22Rv1 (cell line): ENCODE measurements around the gene NIPAL3.

Source experiments
- H3K27ac ChIP-seq: fragments of 450-650 bp; 2 replicates; pipeline ENCODE4 v1.5.1; 2017
- ZFX ChIP-seq: fragments of 450-650 bp; IDR thresholded peaks from 2 replicates; pipeline ENCODE4 v1.6.1; 2017; ENCODE audit warnings: antibody characterized with exemption, borderline replicate concordance
- TF ChIP-seq, protein P1 (sequence below): fragments of 450-650 bp; IDR thresholded peaks from 2 replicates; pipeline ENCODE4 v1.5.1; 2017; ENCODE audit warnings: mild to moderate bottlenecking

The NIPAL3 gene

DNA sequence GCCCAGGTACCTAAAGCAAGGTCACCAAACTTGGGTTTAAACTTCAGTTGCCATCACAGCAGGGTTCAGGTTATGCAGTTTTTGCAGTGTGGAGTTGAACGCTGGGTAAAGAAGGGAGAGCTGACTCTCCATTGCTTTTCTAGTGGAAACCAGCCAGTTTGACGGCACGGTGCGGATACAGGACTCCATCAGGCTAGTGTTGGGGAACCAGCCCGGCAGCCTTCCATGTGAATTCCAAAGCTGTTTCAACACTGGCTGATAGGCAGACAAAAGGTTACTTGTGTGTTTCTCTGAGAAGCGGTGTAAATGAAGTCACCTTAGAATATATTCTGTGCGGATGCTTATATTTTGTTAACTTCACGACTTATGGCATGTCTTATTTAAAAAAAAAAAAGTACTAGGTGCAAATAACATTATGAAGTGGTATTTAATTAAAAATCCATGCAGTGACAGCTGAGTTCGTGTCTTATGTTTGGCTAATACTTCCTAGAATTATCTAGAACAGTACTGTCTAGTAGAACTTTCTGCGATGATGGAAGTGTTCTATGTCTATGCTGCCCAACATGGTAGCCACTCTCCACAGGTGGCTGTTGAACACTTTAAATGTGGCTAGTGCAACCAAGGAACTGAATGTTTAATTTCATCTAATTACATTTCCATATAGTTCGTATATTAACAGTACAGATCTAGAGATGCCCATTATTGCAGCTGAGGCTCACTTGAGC, 57.1 kb downstream of the NIPAL3 start:
- no peak overlapping the region for H3K27ac ChIP-seq
- TF ChIP-seq, protein P1, sequence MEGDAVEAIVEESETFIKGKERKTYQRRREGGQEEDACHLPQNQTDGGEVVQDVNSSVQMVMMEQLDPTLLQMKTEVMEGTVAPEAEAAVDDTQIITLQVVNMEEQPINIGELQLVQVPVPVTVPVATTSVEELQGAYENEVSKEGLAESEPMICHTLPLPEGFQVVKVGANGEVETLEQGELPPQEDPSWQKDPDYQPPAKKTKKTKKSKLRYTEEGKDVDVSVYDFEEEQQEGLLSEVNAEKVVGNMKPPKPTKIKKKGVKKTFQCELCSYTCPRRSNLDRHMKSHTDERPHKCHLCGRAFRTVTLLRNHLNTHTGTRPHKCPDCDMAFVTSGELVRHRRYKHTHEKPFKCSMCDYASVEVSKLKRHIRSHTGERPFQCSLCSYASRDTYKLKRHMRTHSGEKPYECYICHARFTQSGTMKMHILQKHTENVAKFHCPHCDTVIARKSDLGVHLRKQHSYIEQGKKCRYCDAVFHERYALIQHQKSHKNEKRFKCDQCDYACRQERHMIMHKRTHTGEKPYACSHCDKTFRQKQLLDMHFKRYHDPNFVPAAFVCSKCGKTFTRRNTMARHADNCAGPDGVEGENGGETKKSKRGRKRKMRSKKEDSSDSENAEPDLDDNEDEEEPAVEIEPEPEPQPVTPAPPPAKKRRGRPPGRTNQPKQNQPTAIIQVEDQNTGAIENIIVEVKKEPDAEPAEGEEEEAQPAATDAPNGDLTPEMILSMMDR = no peak

- TF ChIP-seq, protein P1 = no peak
- no peak for TF ChIP-seq ZFX
- H3K27ac ChIP-seq = peak overlapping the region; percentile 61
Observed at GRCh38 chr1:24474193-24474592, 58.6 kb downstream of the NIPAL3 start.

DNA sequence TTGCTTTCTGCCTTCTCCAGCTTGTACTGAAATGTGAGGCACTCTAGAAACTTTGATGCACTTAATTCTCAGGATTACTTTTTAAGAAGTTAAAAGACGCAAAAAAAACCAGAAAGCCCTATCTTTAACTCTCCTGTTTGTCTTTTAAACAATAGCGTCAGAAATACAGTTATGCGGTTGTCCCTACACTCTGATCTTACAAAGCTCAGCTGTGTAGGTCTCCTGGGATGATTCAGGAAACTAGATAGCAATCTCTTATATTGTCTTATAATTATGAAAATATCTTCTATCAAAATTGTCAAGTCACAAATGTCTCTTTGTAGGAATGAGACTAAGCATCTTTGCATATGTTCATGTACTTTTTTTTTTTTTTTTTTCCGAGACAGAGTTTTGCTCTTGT, 60.1 kb downstream of the NIPAL3 start:
- TF ChIP-seq ZFX = no peak
- TF ChIP-seq, protein P1 = no peak
- peak overlapping the region; percentile 61 for H3K27ac ChIP-seq

DNA sequence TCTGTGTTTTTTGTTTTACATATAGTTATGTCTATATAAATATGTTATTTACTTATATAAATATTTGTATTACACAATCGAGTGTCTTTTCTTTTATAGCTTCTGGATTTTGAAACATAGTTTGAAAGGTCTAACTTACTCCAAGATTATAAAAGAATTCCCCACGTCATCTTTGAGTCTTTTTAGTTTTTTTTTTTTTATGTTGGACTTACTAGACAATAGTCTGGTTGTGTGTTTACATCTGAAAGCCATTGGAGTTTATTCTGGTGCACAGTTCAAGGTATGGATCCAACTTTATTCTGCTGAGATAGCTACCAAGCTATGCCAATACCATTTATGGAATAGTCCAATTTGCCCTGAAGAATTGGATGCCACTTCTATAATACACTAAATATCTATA, 61.0 kb downstream of the NIPAL3 start:
- peak overlapping the region; percentile 61 for H3K27ac ChIP-seq
- TF ChIP-seq, protein P1 = no peak
- no peak for TF ChIP-seq ZFX

- no peak for TF ChIP-seq ZFX
- TF ChIP-seq, protein P1 = no peak
- H3K27ac ChIP-seq = peak overlapping the region; percentile 61; the same call in 1 of the 2 replicates
Observed at GRCh38 chr1:24477309-24477708, 61.7 kb downstream of the NIPAL3 start.

GRCh38 chr1:24481101-24481500, 65.5 kb downstream of the NIPAL3 start:
- no peak overlapping the region for H3K27ac ChIP-seq
- TF ChIP-seq, protein P1 = no peak
- TF ChIP-seq ZFX = no peak

DNA sequence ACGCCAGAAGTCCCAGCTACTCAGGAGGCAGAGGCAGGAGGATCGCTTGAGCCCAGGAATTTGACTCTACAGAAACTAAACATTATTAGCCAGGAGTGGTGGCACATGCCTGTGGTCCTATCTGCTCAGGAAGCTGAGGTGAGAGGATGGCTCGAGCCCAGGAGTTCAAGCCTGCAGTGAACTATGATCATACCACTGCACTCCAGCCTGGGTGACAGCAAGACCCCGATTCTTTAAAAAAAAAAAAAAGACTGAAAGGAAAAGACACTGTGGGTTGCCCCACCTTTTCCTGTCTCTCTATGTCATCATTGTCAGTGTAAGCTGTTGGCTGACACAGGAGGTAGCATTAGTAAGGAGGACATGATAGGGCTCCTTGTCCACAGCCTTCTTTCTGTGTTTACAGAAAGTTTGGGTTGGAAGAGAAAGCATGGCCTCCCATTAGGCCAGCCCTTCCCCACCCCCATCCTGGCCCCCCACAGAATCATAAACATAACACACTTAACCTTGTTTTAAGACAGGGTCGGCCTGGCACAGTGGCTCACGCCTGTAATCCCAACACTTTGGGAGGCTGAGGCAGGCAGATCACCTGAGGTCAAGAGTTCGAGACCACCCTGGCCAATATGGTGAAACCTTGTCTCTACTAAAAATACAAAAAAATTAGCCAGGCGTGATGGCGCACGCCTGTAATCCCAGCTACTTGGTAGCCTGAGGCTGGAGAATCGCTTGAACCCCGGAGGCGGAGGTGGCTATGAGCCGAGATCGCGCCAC, 66.4 kb downstream of the NIPAL3 start:
- H3K27ac ChIP-seq = no peak overlapping the region
- TF ChIP-seq, protein P1 = no peak
- TF ChIP-seq ZFX = no peak
